ENCODE results near the gene TEX47. TPM values are rescaled to one million over a fixed set of nuclear protein-coding genes. Genes with fewer than 3 reads are reported as not detected.

Gene TEX47
- total RNA-seq, 1 donor from 2014 or later, result not detected

DNA sequence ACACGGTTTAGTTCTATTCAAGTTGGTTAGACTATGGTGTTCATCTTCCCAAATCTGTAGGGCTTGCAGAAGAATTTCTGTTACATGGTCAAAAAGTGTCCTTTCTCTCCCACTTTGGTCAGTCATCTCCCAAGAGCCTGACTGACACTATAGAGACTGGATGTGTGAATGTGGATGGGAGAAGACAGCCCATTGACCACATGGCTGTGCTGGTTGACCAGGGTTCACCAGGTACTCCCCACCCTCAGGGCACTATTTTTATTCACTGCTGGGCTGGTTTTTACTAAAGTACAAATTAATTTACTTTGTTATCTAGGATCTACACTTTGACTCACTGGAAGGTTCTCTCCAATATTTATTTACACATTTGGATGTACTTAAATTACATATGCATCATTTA lies 33.8 kb downstream of the TEX47 start:
- peaks cover 19% of the 10 kb centered on the region for H3K4me1 ChIP-seq
- peaks cover 67% of the 10 kb centered on the region for H3K27me3 ChIP-seq (ENCODE audit: low read depth)
- no peaks in the 10 kb centered on the region for H3K36me3 ChIP-seq
- H3K27ac ChIP-seq (replicated peaks), result no peak overlapping the region
- TF ChIP-seq, protein P1, sequence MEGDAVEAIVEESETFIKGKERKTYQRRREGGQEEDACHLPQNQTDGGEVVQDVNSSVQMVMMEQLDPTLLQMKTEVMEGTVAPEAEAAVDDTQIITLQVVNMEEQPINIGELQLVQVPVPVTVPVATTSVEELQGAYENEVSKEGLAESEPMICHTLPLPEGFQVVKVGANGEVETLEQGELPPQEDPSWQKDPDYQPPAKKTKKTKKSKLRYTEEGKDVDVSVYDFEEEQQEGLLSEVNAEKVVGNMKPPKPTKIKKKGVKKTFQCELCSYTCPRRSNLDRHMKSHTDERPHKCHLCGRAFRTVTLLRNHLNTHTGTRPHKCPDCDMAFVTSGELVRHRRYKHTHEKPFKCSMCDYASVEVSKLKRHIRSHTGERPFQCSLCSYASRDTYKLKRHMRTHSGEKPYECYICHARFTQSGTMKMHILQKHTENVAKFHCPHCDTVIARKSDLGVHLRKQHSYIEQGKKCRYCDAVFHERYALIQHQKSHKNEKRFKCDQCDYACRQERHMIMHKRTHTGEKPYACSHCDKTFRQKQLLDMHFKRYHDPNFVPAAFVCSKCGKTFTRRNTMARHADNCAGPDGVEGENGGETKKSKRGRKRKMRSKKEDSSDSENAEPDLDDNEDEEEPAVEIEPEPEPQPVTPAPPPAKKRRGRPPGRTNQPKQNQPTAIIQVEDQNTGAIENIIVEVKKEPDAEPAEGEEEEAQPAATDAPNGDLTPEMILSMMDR (IDR thresholded peaks at IDR 0.05; ENCODE audit: borderline replicate concordance), result no peak
- DNase-seq, result no peak
- no peak overlapping the region for H3K4me3 ChIP-seq
- H3K9me3 ChIP-seq (replicated peaks), result no peaks in the 10 kb centered on the region
- intact Hi-C loops (cut with micrococcal nuclease), result no loop called here

DNA sequence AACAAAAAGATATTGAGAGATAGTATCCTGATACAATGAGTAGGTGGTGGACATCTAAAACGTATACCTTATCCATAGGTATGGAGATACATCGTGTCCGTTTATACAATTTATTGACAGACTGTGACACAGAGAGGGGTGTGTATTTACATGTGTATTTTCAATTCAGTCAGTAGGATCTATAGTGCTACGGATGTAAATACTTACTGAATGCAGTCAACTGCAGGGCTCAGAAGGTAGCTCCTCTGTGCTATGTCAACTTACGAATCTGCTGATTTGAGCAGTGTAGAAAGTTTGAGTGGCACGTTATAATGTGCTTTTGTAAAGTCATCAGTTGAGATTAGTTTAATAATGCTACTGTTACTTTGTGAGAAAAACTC lies 35.4 kb downstream of the TEX47 start:
- Histone ChIP-seq H3K4me1 (peaks cover 19% of the 10 kb centered on the region), H3K27ac (replicated peaks) (no peak overlapping the region), H3K27me3 (ENCODE audit: low read depth) (peaks cover 84% of the 10 kb centered on the region), H3K9me3 (replicated peaks) (no peaks in the 10 kb centered on the region), H3K36me3 (no peaks in the 10 kb centered on the region), H3K4me3 (peak overlapping the region; percentile 63)
- intact Hi-C loops (cut with micrococcal nuclease), result no loop called here
- TF ChIP-seq, protein P1 (IDR thresholded peaks at IDR 0.05; ENCODE audit: borderline replicate concordance), result no peak
- DNase-seq, result no peak

DNA sequence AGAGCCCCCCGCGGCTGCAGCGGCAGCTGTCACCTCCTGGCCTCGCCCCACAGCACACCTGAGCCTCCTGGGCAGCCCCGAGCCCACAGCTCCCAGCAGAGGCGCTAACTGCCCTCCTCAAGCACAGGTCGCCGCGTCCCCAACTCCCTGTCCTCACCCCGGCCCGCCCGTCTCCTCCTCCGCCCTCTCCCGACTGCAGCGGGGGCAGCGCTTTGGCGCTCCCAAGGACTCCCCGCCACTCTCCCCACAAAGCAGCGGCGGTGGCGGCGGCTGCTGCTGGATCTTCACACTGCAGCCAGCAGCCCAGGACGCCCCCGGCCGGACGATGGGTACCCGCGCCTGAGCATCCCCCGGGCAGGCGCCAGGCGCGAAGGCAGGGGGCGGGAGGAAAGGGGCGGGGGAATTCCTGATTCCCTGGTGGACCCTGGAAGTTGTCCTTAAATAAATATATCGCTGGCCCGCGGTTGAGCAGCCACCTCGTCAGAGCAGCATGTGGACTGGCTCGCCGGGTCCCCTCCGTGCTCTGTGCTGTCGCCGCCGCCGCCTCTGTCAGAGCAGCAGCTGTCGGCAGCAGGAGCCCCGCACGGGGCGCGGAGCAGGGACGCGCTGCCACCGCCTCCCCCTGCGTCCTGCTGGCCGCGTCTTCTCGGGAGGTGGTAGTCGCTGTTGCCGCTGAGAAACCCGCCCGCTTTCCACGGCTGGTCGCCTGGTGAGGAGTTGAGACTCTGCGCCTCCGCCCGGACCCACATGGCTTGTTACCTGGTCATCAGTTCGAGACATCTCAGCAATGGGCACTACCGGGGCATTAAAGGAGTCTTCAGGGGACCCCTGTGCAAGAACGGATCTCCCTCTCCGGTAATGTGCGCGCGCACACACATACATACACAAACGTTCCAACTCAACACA lies 36.1 kb downstream of the TEX47 start, which contains the start of gene ZNF804B:
ZNF804B (plus strand) TSS at position 471 of the 906 bp plus-strand sequence; CDS start at position 748, 277 bp downstream.
- TF ChIP-seq, protein P1 (IDR thresholded peaks at IDR 0.05; ENCODE audit: borderline replicate concordance), result no peak
- Histone ChIP-seq H3K4me1 (peaks cover 19% of the 10 kb centered on the region), H3K27ac (replicated peaks) (no peak within 1 kb of the TSS), H3K9me3 (replicated peaks) (no peaks in the 10 kb centered on the region), H3K27me3 (ENCODE audit: low read depth) (peaks cover 90% of the 10 kb centered on the region), H3K36me3 (no peaks in the 10 kb centered on the region), H3K4me3 (peak within 1 kb of the TSS; percentile 63)
- DNase-seq, result peak; percentile 15
- intact Hi-C loops (cut with micrococcal nuclease), result no loop called here

DNA sequence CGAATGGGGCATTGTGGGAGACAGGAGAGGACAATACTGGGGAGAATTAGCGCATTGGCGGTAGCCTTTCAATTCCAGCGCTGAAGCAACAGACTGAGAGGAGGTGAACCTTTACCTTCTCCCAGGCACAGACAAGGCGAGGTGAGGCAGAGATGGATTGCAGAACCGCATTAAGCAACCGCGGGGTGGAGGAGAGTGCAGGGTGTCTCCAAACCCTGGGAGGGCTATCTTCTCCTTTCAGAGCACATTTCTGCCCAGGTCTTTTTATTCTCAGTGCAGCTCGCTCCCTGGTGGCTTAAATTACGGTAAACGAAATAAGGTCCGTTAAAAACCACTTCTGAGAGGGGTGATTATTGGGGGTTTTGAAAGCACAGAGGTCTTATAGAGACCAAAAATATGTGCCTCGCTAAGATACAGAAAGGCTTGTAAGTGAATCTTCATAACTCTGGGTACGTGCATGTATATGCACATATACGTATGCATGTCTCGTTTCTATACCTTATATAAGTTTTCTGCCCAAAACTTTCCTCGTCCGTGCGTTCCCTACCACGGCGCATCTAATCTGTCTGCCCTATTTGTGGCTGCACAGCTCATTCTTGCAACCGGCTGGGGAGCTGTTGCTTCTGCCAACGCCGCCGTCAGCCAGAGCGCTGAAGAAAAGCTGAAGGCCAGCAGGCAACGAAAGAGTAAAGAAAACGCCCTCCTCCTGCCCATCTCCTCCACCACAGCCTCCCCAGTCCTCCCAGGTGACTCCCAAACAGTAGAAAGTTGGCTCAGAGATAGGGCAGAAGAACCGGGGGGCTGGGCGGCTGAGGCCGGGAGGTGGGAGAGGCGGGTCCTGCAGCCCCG lies 36.9 kb downstream of the TEX47 start:
- Histone ChIP-seq H3K4me3 (peak overlapping the region; percentile 63), H3K9me3 (replicated peaks) (no peaks in the 10 kb centered on the region), H3K27ac (replicated peaks) (no peak overlapping the region), H3K36me3 (no peaks in the 10 kb centered on the region), H3K27me3 (ENCODE audit: low read depth) (peaks cover 97% of the 10 kb centered on the region), H3K4me1 (peaks cover 19% of the 10 kb centered on the region)
- intact Hi-C loops (cut with micrococcal nuclease), result no loop called here
- TF ChIP-seq, protein P1 (IDR thresholded peaks at IDR 0.05; ENCODE audit: borderline replicate concordance), result no peak
- peak; percentile 16 for DNase-seq

DNA sequence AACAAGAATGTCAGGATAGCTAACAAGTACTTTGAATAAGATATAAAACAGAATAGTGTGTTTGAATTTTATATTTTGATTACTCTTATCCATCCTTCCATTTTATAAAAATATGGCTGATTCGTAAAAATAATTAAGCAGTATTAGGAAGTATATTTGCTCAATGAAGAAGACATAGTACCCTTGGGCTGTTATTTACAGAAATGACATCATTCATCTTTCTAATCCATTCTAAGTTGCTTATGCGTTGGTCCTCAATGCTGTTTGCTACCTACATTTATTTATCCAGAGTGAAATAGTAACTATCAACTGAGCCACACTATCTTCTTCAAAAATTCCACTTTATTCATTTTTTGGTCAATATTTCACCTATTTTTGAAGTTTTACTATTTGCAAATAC lies 38.2 kb downstream of the TEX47 start:
- no peaks in the 10 kb centered on the region for H3K9me3 ChIP-seq (replicated peaks)
- H3K27me3 ChIP-seq (ENCODE audit: low read depth), result peaks cover 96% of the 10 kb centered on the region
- no peaks in the 10 kb centered on the region for H3K36me3 ChIP-seq
- DNase-seq, result no peak
- intact Hi-C loops (cut with micrococcal nuclease), result no loop called here
- no peak overlapping the region for H3K4me3 ChIP-seq
- TF ChIP-seq, protein P1 (IDR thresholded peaks at IDR 0.05; ENCODE audit: borderline replicate concordance), result no peak
- peaks cover 19% of the 10 kb centered on the region for H3K4me1 ChIP-seq
- no peak overlapping the region for H3K27ac ChIP-seq (replicated peaks)

Data from left ventricle myocardium inferior (tissue), 1 donor.